Medulla oblongata (tissue), 1 donor: Measurements from ENCODE around the gene PLD3.
A peak's percentile ranks its signal among the peaks of the same experiment; 100 is the strongest.
"Not testable (repeated sequence)": the region's sequence is repeated elsewhere in the genome, so short reads cannot be mapped to it uniquely, and the experiment has no call there.

Source experiments
- DNase-seq: peaks from one replicate; pipeline ENCODE4 v3.0.0-alpha.2; 2015; ENCODE audit errors: extremely low spot score

PLD3 gene

DNA sequence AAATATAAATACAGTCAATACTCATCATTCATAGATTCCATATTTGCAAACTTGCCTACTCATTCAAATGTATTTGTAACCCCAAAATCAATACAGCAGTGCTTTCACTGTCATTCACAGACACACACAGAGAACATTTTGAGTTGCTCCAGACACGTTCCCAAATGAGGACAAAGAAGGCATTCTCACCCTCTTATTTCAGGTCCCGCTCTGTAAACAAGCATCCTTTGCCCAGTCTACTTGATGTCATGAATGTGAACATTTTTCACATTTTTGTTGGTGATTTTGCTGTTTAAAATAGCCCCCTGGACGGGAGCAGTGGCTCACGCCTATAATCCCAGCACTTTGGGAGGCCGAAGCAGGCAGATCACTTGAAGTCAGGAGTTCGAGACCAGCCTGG lies 15.8 kb upstream of the PLD3 start:
- peak; percentile 72 for DNase-seq

DNA sequence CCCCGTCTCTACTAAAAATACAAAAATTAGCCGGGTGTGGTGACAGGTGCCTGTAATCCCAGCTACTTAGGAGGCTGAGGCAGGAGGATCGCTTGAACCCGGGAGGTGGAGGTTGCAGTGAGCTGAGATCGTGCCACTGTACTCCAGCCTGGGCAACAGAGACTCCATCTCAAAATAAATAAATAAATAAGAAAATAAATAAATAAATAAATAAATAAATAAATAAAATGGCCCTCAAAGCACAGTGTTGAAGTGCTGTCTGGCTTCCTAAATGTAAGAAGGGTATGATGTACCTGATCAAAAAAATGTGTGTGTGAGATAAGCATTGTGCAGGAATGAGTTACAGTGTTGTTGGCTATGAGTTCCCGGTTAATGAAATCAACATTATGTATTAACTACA lies 15.4 kb upstream of the PLD3 start:
- DNase-seq = not testable (repeated sequence)

DNA sequence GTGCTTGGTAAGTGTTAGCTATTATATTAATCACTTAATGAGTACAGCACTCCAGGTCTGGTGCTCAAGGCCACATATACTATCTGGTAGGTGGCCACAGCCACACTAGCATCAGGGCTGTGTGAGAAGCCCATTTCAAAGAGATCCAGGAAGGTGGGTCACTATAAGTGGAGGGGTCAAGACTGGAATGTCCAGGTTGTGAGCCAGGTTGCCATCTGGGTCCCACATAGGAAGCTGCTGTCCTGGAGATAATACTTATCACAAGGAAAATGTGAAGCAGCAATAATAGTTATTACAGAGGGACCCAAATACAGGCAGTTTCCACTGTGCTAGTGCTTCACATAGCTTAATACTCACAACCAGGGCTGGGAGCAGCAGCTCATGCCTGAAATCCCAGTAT lies 13.4 kb upstream of the PLD3 start:
- no peak for DNase-seq

DNA sequence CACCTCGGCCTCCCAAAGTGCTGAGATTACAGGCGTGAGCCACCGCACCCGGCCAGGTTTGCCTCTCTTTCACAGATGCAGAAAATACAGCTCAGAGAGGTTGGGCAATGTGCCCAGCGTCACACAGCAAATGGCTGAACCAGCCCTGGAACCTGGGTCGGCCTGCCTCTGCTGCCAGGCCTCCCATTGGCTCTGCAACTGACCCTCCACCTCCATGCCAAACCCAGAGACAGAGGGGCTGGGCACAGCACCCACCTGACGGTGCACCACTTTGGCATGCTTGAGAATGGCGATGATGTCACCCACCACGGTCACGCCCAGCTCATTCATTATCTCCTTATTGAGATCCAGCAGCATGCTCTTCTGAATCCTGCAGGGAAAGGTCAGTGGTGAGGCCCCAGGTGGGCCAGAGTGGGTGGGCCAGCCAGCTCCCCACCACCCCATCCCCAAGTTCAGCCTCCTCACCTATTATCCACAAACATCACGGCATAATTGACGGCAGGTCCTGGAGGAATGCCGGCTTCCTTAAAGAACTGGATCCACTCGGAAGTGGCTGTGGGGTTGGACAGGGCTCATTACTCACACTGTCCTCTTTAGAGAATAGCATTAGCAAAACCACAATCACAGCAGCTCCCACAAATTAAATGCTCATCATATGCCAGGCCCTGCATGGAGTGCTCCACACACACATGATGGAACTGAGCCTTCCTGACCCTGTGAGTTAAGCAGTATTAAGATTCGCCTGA lies 12.5 kb upstream of the PLD3 start:
- no peak for DNase-seq

GRCh38 chr19:40336601-40336900 lies 11.9 kb upstream of the PLD3 start:
- no peak for DNase-seq

DNA sequence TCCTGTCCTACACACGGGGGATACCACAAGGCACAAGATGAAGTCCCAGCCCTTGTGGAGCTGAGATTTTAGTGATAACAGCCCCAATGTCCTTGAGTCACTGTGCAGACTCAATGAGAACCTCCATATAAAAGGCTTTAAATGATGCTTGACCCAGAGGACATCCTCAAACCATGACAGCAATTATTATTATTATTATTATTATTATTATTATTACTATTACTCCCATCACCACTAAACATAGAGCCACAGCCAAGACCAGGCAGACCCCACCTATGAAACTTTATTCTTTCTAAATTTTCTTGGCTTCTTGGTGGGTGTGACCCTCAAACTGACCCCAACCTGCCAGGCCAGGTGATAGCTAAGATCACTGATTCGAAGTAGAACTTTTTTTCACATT lies 11.4 kb upstream of the PLD3 start:
- no peak for DNase-seq

- no peak for DNase-seq
These were observed 10.9 kb upstream of the PLD3 start for GRCh38 chr19:40337594-40337993.

DNA sequence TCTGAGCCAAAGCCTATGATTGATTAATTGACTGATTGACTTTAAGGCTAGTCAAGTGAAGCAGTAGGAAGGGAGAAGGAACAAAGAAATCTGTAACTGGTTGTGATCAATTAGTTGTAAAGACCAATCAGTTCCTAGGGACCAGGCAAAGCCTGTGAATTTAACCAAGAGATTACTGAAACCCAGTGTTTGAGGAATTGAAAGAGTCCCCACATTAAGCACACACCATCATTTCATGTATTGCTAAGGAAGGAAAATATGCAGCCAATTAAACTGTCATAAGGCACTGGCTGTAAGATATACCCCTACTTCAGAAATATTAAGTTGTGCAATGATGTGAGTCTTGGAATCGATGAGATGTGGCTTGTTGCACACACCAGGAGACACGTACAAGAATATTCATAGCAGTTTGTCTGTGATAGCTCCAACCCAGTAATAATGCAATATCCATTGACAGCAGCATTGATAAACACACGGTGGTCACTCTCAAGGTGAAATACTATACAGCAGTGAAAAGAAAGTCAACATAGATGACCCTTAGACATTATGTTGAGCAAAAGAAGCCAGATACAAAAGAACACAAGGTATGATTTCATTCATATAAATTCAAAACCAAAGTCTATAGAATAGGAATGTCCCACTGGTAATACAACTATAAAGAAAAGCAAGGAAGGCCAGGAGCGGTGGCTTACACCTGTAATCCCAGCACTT lies 9.3 kb upstream of the PLD3 start:
- DNase-seq = no peak

DNA sequence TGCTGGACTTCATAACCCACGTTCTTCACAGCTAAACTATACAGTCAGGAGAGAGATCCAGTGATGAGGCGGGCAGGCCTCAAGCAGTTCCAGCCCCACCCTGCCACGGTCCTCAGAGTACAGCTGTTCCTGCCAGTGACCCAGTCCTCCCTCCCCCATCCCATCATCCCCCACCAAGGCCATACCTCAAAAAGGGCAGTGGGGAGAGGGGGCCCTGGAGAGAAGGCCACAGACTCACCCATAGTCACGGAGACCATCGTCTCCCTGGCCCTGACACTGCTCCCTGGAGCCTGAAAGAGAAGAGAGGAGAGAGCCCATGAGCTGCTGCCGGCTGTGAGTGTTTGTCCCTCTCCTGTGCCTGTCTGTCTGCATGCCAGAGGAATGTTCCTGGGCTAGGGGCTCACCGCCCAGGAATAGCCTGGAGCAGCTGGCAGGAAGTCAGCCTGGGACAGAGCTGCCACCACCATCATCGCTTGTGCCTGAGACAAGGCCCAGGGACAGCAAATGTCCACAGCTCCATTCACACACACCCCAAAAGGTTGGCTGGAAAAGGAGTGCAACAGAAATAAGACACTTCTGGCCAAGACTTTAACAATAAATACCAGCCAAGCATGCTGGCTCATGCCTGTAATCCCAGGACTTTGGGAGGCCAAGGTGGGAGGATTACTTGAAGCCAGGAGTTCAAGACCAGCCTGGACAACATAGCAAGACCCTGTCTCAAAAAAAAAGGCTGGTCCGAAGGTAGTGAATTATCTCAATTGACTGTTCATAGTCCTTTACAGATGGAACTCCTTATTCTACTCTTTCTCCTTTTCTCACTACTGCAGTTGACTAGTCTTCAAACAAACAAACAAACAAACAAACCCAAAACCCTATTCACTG lies 6.7 kb upstream of the PLD3 start:
- DNase-seq = peak; percentile 73

GRCh38 chr19:40342644-40343311 lies 5.7 kb upstream of the PLD3 start:
- DNase-seq = no peak

DNA sequence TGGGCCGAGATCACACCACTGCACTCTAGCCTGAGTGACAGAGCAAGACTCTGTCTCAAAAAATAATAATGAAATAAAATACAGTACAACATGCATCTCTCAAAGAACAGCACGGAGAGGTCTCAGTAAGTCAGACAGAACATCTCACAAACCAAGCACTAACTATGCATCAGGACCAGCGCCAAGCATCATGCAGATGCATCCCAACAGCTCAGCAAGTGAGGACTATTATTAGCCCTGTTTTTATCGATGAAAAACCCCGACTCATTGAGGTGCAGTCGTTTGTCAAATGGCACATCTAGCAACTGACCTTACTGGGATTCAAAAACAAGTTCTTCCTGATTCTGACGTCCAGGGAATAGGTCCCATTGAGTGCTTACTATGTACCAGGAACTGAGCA lies 4.1 kb upstream of the PLD3 start:
- DNase-seq = no peak

- DNase-seq = peak; percentile 41
These were observed 539 bp downstream of the PLD3 start for GRCh38 chr19:40348961-40349507.

- no peak for DNase-seq
These were observed 7.6 kb downstream of the PLD3 start for GRCh38 chr19:40355975-40356680.

DNA sequence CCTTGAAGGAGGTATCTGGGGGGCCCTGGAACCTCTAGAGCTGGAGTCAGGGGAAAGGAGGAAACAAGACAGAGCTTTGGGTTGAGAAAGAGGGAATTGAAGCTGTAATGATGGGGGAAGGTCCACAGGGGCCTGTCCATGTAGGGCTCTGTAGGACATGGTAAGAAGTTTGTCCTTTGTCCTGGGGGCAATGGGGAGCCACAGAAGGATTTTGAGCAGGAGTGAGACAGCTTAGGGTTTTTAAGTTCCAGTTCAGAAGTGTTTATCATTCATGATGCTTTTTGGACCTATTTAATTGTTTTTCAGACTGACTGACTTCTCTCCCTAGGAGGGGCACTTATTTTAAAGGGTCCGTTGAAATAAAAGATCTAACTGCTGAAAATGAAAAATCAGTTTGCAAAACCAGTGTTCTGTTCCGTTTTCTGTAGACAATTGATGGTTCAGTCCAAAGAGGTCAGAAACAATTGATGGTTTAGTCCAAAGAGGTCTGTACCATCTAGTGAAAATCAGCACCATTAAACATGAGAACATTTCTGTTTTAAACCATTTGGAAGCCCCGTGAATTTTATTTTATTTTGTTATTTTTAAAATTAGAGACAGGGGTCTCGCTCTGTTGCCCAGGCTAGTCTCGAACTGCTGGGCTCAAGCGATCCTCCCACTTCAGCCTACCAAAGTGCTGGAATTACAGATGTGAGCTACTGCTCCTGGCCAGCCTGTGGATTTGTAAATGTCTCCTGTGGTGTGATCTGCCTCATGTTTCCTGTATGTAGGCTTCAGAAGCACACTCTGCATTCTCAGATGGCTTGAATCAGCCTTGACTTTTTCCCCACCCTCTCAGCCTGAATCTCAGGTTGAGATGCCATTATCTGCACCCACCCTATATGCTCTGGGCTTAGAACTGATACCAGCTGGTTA lies 8.4 kb downstream of the PLD3 start:
- DNase-seq = no peak

DNA sequence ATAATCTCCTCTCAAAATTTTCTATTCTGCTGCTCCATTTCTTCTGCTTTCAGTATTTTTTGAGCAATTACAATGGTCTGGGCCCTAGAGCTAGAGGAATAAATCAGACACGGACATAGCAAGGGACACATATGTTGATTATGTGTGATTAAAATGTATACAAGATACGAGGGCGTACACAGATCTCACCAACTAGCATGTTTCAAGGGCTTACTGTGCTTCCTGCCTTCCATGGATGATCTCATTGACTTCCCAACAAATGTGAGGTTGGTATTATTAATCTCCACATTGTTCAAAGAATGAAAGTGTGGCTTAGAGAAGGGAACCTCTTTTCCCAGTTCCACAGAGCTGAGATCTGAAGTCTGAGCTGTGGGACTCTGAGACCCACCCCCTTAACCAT lies 9.1 kb downstream of the PLD3 start:
- no peak for DNase-seq

DNA sequence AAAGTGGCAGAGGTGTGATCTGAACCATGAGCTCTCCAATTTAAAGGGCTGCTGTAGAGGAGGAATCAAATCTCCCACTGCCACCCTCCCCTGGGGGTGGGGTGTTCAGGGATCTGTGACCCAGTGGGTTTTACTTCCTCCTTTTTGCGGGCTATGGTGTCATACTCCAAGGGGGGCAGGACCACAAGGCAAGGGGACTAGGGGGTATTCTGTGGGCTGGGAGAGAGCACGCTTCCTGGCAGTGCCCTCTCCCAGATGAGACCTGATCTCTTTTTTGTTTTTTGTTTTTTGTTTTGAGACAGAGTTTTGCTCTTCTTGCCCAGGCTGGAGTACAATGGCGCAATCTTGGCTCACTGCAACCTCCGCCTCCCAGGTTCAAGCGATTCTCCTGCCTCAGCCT lies 10.3 kb downstream of the PLD3 start:
- DNase-seq = peak; percentile 76

DNA sequence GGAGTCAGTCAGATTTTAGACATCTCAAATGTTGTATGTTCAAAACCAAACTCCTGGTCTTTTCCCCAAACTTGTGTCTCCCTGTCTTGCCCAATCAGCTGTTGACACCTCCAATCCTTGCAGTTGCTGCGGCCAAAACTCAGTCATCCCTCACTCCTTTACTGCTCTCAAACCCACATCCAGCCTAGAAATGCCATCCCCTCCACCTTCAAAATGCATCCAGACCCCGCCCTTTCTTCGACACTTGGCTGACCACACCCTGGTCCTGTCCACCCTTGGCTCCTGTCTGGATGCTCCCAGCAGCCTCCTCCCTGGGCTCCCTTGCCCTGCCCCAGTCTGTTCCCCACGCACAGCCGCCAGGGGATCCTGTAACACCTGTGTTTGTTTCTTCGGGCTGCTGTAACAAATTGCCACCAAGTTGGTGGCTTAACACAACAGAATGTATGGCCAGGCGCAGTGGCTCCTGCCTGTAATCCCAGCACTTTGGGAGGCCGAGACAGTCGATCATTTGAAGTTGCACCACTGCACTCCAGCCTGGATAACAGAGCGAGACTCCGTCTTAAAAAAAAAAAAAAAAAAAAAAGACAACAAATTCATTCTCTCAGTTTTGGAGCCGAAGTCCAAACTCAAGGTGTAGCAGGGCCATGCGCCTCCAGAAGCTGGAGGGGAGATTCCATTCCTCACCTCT lies 11.7 kb downstream of the PLD3 start:
- DNase-seq = no peak

GRCh38 chr19:40360708-40361241 lies 12.3 kb downstream of the PLD3 start:
- peak; percentile 52 for DNase-seq

GRCh38 chr19:40362160-40362559 lies 13.7 kb downstream of the PLD3 start:
- DNase-seq = no peak
